GM10266 (cell line): ENCODE measurements around the gene DENND5A.
"Not testable (repeated sequence)": the region's sequence is repeated elsewhere in the genome, so short reads cannot be mapped to it uniquely, and the experiment has no call there.

Experiments
- DNase-seq: peaks from one replicate; pipeline ENCODE4 v3.0.0; 2012; ENCODE audit errors: extremely low spot score
- CTCF ChIP-seq: IDR thresholded peaks from 2 replicates; pipeline ENCODE4 v1.5.1; 2012; ENCODE audit warnings: mild to moderate bottlenecking, low read depth; ENCODE audit not compliant: control insufficient read depth, insufficient read depth; ENCODE audit errors: missing control alignments

Gene DENND5A

GRCh38 chr11:9249252-9249651 is 15.9 kb downstream of the DENND5A start:
- DNase-seq = no peak
- TF ChIP-seq CTCF = no peak

DNA sequence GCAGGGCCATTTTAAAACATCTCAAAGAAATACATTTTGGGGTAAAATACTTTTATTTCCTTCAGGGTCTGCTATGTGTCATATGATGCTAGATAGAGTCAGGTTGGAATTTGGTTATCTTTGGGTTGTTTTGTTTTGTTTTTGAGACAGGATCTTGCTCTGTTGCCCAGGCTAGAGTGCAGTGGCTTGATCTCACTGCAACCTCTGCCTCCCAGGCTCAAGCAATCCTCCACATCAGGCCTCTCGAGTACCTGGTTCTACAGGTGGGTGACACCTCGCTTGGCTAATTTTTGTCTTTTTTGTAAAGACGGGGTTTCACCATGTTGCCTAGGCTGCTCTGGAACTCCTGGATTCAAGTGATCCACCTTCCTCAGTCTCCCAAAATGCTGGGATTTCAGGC is 17.3 kb downstream of the DENND5A start:
- no peak for TF ChIP-seq CTCF
- no peak for DNase-seq

DNA sequence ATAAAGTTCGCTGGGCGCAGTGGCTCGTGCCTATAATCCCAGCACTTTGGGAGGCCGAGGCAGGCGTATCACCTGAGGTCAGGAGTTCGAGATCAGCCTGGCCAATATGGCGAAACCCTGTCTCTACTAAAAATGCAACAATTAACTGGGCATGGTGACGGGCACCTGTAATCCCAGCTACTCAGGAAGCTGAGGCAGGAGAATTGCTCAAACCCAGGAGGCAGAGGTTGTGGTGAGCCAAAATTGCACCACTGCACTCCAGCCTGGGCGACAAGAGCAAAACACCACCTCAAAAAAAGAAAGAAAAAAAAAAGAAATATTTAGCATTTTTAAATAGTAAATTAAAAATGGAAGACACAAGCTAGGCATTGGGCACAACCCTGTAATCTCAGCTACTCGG is 28.9 kb downstream of the DENND5A start:
- DNase-seq = not testable (repeated sequence)

DNA sequence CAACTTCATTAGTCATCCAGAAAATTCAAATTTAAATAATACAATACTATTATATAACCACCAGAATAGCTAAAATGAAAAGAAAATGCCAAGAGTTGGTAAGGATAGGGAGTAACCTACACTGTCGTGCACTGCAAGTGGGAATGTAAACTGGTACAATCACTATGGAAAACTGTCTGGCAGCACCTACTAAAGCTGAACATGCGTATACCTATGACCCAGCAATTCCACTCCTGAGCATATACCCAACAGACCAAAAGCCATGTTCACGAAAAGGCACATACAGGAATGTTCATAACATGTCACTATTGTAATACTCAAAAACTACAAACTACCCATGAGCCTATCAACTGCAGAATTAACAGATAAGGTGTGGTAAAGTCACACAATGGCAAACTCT is 32.7 kb downstream of the DENND5A start:
- no peak for TF ChIP-seq CTCF
- no peak for DNase-seq

- peak; percentile 47 for DNase-seq
- no peak for TF ChIP-seq CTCF
Observed at GRCh38 chr11:9231848-9232177, 33.3 kb downstream of the DENND5A start.

DNA sequence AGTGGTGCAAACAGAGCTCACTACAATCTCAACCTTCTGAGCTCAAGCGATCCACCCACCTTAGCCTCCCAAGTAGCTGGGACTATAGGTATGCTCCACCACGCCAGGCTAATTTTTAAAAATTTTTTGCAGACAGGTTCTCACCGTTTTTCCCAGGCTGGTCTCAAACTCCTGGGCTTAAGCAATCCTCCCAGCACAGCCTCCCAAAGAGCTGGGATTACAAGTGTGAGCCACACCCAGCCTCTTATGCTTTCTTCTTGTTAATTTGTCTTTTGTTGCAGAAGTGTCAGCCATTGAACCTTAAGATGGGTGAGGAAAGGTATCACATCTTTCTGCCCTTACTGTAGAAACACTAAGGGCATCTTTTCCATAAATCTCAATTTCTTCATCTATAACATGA is 34.9 kb downstream of the DENND5A start:
- DNase-seq = no peak
- TF ChIP-seq CTCF = no peak

DNA sequence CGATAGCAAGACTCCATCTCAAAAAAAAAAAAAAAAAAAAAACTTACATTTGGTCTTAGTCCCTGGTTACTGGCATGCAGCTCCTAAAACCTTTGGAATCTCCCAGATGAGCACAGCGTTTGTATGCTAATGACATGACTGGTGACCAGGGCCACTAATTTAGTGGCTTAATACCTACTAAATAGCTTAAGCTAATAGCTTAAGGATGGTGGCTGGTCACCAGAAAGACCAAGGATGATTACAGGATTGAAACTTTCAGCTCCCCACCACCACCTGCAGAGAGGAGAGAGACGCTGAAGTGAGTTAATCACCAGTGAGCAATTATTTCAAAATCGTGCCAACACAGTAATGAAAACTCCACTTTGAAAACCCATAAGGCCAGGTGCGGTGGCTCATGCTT is 37.1 kb downstream of the DENND5A start:
- no peak for TF ChIP-seq CTCF
- no peak for DNase-seq

- no peak for TF ChIP-seq CTCF
- DNase-seq = no peak
Observed at GRCh38 chr11:9225748-9226298, 39.3 kb downstream of the DENND5A start.
